ENCODE data around the gene PRAC2. TPM values are rescaled to one million over a fixed set of nuclear protein-coding genes. Genes with fewer than 3 reads are reported as not detected.

Gene PRAC2
- total RNA-seq, 4 donors from 2014 or later, result not detected

DNA sequence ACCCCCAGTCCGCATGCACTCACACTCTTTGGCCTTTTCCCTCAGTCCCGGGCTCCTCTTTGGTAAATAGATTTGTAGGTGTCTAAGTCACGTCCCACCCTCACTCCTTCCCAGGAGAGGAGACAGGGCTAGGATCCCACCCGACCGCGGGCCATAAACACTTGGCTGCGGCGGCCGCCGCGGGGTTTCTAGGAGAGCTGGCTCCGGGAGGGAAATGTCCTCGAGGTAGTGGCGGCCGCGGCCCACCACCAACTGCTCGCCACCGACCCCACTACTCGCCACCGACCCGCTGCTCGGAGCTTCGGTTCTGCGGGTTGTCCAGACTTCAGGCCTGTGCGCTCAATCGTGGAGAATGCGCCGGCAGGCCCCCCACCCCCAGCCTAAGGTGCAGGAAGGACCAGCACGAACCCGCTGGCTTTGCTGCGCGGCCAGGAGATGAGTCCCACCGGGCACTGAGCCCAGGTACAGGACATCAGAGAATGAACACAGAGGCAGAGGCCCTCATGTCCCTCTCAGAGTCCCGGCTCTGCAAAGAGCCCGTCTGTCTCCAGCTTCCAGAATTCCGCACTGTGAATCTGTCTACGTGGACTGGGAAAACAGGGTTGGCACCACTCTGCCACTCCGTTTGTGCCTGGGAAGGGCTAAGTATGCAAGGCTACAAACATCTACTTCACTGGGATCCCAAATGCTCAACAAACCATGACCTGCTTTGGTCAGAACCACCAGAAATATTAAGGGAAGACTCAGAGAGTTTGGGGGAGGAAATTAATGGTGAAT, 2.5 kb downstream of the PRAC2 start:
- peak in 1 of 2 donors; percentile 39 for DNase-seq (ENCODE audit: low spot score in 2 of 2)
- no peak overlapping the region for H3K27ac ChIP-seq
- H3K36me3 ChIP-seq, result no peaks in the 10 kb centered on the region
- 9% methylated on average over 27 of the region's 38 CpGs for WGBS
- H3K4me1 ChIP-seq, result peaks cover 40% of the 10 kb centered on the region
- H3K27me3 ChIP-seq, result peaks cover 100% of the 10 kb centered on the region
- H3K4me3 ChIP-seq, result no peak overlapping the region
- TF ChIP-seq POLR2A (IDR thresholded peaks at IDR 0.05), result no peak
- no peak for TF ChIP-seq EP300 (IDR thresholded peaks at IDR 0.05)
- TF ChIP-seq, protein P1, sequence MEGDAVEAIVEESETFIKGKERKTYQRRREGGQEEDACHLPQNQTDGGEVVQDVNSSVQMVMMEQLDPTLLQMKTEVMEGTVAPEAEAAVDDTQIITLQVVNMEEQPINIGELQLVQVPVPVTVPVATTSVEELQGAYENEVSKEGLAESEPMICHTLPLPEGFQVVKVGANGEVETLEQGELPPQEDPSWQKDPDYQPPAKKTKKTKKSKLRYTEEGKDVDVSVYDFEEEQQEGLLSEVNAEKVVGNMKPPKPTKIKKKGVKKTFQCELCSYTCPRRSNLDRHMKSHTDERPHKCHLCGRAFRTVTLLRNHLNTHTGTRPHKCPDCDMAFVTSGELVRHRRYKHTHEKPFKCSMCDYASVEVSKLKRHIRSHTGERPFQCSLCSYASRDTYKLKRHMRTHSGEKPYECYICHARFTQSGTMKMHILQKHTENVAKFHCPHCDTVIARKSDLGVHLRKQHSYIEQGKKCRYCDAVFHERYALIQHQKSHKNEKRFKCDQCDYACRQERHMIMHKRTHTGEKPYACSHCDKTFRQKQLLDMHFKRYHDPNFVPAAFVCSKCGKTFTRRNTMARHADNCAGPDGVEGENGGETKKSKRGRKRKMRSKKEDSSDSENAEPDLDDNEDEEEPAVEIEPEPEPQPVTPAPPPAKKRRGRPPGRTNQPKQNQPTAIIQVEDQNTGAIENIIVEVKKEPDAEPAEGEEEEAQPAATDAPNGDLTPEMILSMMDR (IDR thresholded peaks at IDR 0.05), result no peak
- no peak for TF ChIP-seq POLR2AphosphoS5 (IDR thresholded peaks at IDR 0.05)
- H3K9me3 ChIP-seq, result no peaks in the 10 kb centered on the region

DNA sequence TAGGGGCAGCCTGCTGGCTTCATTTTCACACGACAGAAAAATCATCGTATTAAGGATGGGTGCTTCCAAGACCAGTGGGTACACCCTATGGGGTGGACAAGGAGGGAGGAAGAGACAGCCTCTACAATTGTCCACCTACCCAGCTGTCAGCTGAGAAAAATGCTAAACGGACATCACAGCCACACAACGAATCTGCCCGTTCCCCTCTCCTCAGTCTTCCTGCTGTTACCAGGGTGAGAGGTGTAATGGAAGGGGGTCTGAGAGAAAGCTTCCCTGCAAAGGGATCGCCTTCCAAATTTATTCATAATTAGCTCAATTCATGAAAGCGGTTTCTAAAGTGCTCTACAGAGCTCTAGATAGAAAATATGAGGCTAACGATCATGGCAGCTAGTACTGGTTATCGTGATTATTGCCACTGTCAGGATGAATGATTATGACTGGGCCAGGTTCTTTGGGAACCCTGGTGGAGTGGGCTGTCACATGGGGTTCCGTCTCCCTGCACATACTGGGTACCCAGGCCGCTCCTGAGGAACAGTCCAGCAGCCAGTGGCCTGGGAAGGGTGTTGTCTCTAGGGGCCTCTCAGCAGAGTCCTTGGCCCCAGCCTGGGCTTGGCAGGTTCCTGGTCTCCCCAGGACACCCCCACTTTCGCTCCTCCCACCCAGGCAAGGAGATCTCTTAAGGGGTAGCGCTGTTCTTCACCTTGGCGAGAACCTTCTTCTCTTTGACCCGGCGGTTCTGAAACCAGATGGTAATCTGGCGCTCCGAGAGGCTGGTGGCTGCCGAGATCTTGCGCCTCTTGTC, 3.3 kb downstream of the PRAC2 start:
- peaks cover 40% of the 10 kb centered on the region for H3K4me1 ChIP-seq
- H3K4me3 ChIP-seq, result no peak overlapping the region
- H3K36me3 ChIP-seq, result no peaks in the 10 kb centered on the region
- TF ChIP-seq, protein P1 (IDR thresholded peaks at IDR 0.05), result no peak
- no peak for TF ChIP-seq POLR2A (IDR thresholded peaks at IDR 0.05)
- no peak for TF ChIP-seq POLR2AphosphoS5 (IDR thresholded peaks at IDR 0.05)
- peak in 1 of 2 donors; percentile 39 for DNase-seq (ENCODE audit: low spot score in 2 of 2)
- H3K27ac ChIP-seq, result no peak overlapping the region
- no peaks in the 10 kb centered on the region for H3K9me3 ChIP-seq
- 23% methylated on average over 16 of the region's 20 CpGs for WGBS
- H3K27me3 ChIP-seq, result peaks cover 100% of the 10 kb centered on the region

DNA sequence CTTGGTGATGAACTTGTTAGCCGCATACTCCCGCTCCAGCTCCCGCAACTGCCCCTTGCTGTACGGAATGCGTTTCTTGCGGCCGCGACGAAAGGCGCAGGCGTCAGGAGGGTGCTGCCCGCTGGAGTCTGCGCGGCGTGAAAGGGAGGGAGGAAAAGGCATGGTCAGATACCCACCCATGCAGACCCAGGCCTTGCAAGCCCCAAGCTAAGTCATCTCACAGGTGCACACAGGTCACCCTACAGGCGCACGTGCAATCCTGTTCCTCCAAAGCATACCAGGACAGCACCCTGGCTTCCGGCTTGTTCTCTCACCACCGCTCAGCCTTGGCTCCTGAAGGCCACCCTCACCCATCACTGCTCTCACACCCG, 3.9 kb downstream of the PRAC2 start:
- TF ChIP-seq POLR2AphosphoS5 (IDR thresholded peaks at IDR 0.05), result no peak
- no peak for TF ChIP-seq EP300 (IDR thresholded peaks at IDR 0.05)
- no peak for TF ChIP-seq POLR2A (IDR thresholded peaks at IDR 0.05)
- TF ChIP-seq, protein P1 (IDR thresholded peaks at IDR 0.05), result no peak
- H3K4me1 ChIP-seq, result peaks cover 40% of the 10 kb centered on the region
- peaks cover 100% of the 10 kb centered on the region for H3K27me3 ChIP-seq
- peak in 1 of 2 donors; percentile 46 for DNase-seq (ENCODE audit: low spot score in 2 of 2)
- H3K27ac ChIP-seq, result no peak overlapping the region
- 15% methylated on average over 16 of the region's 20 CpGs for WGBS
- no peaks in the 10 kb centered on the region for H3K36me3 ChIP-seq
- H3K4me3 ChIP-seq, result no peak overlapping the region
- no peaks in the 10 kb centered on the region for H3K9me3 ChIP-seq

DNA sequence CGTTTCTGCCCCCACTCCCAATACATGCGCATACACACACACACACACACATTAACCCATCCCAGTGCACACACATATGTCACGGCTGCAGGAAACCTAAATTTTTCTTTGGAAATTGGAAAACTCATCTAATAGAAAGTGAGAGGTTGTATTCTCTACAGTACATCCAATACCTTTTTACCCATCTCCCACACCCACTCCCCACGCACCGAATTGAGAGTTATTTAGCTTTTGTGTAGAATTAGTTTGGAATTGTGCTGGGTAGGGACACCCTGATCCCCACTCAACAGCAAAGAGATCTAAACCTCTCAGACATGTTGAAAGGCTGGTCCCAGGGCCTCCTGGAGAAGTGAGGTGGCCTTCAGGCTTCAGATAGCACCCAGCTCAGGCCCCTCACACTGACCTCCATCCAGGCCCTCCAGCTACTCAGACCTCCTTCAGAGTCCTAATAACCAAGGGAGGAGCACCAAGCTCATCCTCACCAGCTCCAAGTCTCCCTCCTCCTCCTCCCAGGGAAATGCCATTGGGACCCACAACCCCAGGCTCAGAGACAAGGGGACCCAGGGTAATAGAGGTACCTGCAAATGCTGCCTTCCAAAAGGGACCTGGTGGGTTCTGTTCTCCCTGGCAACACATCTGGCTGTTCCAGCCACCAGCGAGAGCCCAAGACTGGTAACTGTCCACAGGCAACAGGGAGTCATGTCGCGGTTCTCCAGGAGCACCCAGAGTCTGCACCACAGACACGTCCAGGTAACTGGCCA, 4.6 kb downstream of the PRAC2 start:
- Histone ChIP-seq H3K36me3 (no peaks in the 10 kb centered on the region), H3K9me3 (no peaks in the 10 kb centered on the region), H3K27me3 (peaks cover 100% of the 10 kb centered on the region), H3K4me3 (no peak overlapping the region), H3K27ac (no peak overlapping the region), H3K4me1 (peaks cover 40% of the 10 kb centered on the region)
- 35% methylated on average over 9 of the region's 9 CpGs for WGBS
- peak in 1 of 2 donors; percentile 37 for DNase-seq (ENCODE audit: low spot score in 2 of 2)
- TF ChIP-seq EP300 (IDR thresholded peaks at IDR 0.05) (no peak), POLR2A (IDR thresholded peaks at IDR 0.05) (no peak), POLR2AphosphoS5 (IDR thresholded peaks at IDR 0.05) (no peak)
- TF ChIP-seq, protein P1 (IDR thresholded peaks at IDR 0.05), result no peak

Measured in suprapubic skin (tissue), 4 donors.